Chondrocyte (in vitro differentiated cells): Measurements from ENCODE around the gene SLC16A6. TPM values are rescaled to one million over a fixed set of nuclear protein-coding genes. Genes with fewer than 3 reads are reported as not detected.
"Not testable (repeated sequence)": the region's sequence is repeated elsewhere in the genome, so short reads cannot be mapped to it uniquely, and the experiment has no call there.

Experiments used
- DNase-seq: peaks from one replicate; pipeline ENCODE4 v3.0.0; 2021; ENCODE audit warnings: mixed read lengths, low spot score
- H3K27ac Mint-ChIP-seq: one replicate; pipeline ENCODE4 v1.8.0; 2021; ENCODE audit warnings: mild to moderate bottlenecking, moderate library complexity, mixed read lengths; ENCODE audit not compliant: unreplicated experiment
- H3K27me3 Mint-ChIP-seq: 2 replicates; pipeline ENCODE4 v1.8.0; 2021; ENCODE audit warnings: low read depth, mixed read lengths
- H3K36me3 Mint-ChIP-seq: 2 replicates; pipeline ENCODE4 v1.8.0; 2021; ENCODE audit warnings: low read depth, mixed read lengths
- H3K4me1 Mint-ChIP-seq: 2 replicates; pipeline ENCODE4 v1.8.0; 2021; ENCODE audit warnings: low read depth, mild to moderate bottlenecking, mixed read lengths
- H3K4me3 Mint-ChIP-seq: one replicate; pipeline ENCODE4 v1.8.0; 2021; ENCODE audit warnings: mild to moderate bottlenecking, moderate library complexity, mixed read lengths; ENCODE audit not compliant: unreplicated experiment
- H3K9me3 Mint-ChIP-seq: 2 replicates; pipeline ENCODE4 v1.8.0; 2021; ENCODE audit warnings: low read depth, mixed read lengths
- long read RNA-seq: library from polyadenylated mRNA; stranded (forward); transcript quantifications from one replicate; pipeline ENCODE4 v2.0.0, GENCODE V29; 2021
- total RNA-seq: library from RNA; stranded (reverse); gene quantifications from 3 replicates; pipeline ENCODE4 v1.2.1, GENCODE V29; 2021
- TF ChIP-seq, protein P1 (sequence below): fragments of 200-600 bp; sonication (generic); IDR thresholded peaks from 2 replicates; pipeline ENCODE4 v1.5.0; 2021; ENCODE audit warnings: antibody characterized with exemption, mild to moderate bottlenecking, moderate library complexity

Gene SLC16A6, protein sequence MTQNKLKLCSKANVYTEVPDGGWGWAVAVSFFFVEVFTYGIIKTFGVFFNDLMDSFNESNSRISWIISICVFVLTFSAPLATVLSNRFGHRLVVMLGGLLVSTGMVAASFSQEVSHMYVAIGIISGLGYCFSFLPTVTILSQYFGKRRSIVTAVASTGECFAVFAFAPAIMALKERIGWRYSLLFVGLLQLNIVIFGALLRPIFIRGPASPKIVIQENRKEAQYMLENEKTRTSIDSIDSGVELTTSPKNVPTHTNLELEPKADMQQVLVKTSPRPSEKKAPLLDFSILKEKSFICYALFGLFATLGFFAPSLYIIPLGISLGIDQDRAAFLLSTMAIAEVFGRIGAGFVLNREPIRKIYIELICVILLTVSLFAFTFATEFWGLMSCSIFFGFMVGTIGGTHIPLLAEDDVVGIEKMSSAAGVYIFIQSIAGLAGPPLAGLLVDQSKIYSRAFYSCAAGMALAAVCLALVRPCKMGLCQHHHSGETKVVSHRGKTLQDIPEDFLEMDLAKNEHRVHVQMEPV
- 0.15 to 0.44 TPM (median 0.31 TPM) in 3 replicates for total RNA-seq
- long read RNA-seq: 0 reads

DNA sequence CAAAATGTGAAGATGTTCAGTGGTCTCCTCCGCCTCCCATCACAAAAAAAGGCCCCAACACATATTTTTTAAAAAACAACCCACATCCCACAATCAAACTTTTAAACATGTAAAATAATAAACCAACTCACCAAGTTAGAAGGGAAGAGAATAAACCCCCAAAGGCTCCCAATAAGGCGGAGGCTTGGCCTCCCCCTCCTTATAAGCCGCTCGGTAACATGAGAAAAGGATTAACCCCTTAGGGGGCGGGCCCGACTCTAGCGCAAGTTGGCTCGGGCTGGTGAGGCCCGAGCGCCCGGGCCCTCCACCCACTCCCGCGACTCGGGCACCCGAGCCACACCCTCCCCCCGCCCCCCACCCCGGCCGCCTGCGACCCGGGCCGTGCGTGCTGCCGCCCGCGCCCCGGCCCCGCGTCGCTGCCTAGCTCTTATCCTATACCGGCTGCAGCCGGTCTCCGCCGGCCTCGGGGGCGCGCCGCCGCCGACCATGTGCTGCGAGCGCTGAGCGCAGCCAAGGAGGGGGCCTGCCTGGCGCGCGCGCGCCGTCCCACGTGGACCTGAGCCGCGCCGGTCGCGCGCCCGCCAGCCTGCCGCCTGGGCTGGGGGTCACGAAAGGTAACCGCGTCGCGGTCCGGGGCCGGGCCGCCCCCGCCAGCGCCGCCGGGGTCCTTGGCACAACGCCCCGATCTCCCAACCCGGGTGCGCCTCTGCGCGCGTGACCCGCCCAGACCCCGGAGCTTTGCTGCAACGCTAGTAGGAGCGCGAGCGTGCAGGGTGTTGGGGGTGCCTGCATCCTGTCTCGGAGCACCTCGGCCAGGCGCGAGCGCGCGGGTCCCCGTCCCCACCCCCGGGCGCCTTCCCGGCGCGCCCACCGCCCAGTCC lies at the start of gene SLC16A6, which contains the start of gene ARSG:
TSS of gene SLC16A6 (minus strand) at position 173 of the 881 bp plus-strand sequence. CDS start 12,807 bp downstream, outside the sequence.
TSS of gene ARSG (plus strand) at position 541 of the 881 bp plus-strand sequence. CDS start 15,999 bp downstream, outside the sequence.
- TF ChIP-seq, protein P1, sequence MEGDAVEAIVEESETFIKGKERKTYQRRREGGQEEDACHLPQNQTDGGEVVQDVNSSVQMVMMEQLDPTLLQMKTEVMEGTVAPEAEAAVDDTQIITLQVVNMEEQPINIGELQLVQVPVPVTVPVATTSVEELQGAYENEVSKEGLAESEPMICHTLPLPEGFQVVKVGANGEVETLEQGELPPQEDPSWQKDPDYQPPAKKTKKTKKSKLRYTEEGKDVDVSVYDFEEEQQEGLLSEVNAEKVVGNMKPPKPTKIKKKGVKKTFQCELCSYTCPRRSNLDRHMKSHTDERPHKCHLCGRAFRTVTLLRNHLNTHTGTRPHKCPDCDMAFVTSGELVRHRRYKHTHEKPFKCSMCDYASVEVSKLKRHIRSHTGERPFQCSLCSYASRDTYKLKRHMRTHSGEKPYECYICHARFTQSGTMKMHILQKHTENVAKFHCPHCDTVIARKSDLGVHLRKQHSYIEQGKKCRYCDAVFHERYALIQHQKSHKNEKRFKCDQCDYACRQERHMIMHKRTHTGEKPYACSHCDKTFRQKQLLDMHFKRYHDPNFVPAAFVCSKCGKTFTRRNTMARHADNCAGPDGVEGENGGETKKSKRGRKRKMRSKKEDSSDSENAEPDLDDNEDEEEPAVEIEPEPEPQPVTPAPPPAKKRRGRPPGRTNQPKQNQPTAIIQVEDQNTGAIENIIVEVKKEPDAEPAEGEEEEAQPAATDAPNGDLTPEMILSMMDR: no peak
- no peak for DNase-seq
- Mint-ChIP-seq H3K4me3 (peak within 1 kb of the TSS; percentile 77), H3K27me3 (peaks cover 10% of the 10 kb centered on the region), H3K9me3 (no peaks in the 10 kb centered on the region), H3K27ac (no peak within 1 kb of the TSS), H3K36me3 (no peaks in the 10 kb centered on the region), H3K4me1 (peaks cover 16% of the 10 kb centered on the region)

DNA sequence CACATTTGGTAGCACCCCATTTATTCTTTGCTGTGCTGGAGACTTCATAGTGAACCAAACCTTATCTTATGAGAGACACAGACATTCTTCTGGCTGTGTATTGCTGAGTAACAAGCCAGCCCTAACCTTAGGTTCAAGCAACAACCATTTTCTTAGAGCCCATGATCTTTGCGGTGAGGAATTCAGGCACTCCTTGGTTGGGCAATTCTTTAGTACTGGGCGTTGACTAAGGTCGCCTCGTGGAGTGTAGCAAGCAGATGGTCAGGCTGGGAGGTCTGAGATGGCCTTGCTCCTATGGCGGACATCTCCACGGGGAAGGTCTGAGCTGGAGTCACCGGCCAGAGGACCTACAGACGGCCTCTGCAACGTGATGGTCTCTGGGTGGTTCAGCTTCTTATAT lies 43.5 kb upstream of the SLC16A6 start:
- TF ChIP-seq, protein P1: no peak
- no peak overlapping the region for H3K27ac Mint-ChIP-seq
- no peak overlapping the region for H3K4me3 Mint-ChIP-seq
- H3K36me3 Mint-ChIP-seq: peaks cover 5% of the 10 kb centered on the region
- no peaks in the 10 kb centered on the region for H3K4me1 Mint-ChIP-seq
- peaks cover 14% of the 10 kb centered on the region for H3K9me3 Mint-ChIP-seq
- H3K27me3 Mint-ChIP-seq: no peaks in the 10 kb centered on the region
- DNase-seq: no peak

DNA sequence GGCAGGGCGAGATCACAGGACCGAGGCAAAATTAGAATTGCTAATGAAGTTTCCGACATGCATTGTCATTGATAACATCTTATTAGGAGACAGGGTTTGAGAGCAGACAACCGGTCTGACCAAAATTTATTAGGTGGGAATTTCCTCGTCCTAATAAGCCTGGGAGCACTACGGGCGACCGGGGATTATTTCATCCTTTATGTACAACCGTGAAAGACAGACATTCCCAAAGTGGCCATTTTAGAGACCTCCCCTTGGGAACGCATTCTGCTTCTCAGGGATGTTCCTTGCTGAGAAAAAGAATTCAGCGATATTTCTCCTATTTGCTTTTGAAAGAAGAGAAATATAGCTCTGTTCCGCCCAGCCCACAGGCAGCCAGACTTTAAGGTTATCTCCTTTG lies 41.0 kb upstream of the SLC16A6 start:
- not testable (repeated sequence) for H3K27me3 Mint-ChIP-seq, H3K4me3 Mint-ChIP-seq, H3K36me3 Mint-ChIP-seq, H3K4me1 Mint-ChIP-seq, DNase-seq, H3K27ac Mint-ChIP-seq
- H3K9me3 Mint-ChIP-seq: peaks cover 14% of the 10 kb centered on the region

DNA sequence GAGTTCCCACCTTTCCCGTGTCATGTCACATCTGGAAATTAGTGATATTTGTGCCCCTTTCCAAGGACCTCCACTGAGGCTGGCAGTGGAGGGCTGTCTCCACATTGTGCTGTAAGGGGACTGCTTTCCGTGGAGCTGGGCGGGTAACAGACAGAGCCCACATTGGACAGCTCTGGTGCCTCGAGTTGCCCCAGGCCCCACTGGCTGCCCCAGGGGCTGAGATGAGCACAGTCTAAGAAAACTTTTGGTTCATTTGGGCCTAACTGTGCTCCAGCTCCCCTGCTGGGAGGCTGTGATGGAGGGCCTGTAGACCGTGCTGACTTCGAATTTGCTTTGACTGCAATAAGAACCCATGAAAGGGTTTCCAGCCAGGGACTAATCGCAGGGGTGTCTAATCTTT lies 38.4 kb upstream of the SLC16A6 start:
- DNase-seq: no peak
- TF ChIP-seq, protein P1: no peak
- no peak overlapping the region for H3K27ac Mint-ChIP-seq
- H3K27me3 Mint-ChIP-seq: no peaks in the 10 kb centered on the region
- H3K9me3 Mint-ChIP-seq: peaks cover 14% of the 10 kb centered on the region
- no peaks in the 10 kb centered on the region for H3K4me1 Mint-ChIP-seq
- H3K36me3 Mint-ChIP-seq: peaks cover 5% of the 10 kb centered on the region
- no peak overlapping the region for H3K4me3 Mint-ChIP-seq

DNA sequence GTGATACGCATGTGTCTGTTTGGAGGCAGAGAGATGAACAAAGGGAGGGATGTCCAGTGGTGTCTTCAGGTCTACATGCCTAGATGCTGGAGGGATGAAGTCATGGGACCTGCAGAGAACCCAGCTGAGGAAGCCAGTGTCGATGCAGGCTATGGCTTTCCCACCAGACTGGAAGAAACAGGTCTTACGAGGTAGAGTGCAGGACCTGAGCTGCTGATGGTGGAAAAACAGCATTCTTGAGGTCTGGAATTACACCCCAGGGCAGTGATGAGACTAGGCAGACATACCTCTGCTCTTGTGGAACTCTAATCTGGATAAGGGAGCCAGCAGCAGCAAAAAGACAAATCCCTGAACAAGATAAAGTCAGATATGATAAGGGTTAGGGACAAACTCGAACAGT lies 37.7 kb upstream of the SLC16A6 start:
- Mint-ChIP-seq H3K27me3 (no peaks in the 10 kb centered on the region), H3K4me1 (no peaks in the 10 kb centered on the region), H3K9me3 (peaks cover 14% of the 10 kb centered on the region), H3K4me3 (no peak overlapping the region), H3K36me3 (peaks cover 5% of the 10 kb centered on the region), H3K27ac (no peak overlapping the region)
- no peak for DNase-seq
- TF ChIP-seq, protein P1: no peak
